Progenitor cell of endocrine pancreas (in vitro differentiated cells): ENCODE results near the gene CNTN5. TPM values are rescaled to one million over a fixed set of nuclear protein-coding genes. Genes with fewer than 3 reads are reported as not detected.

Experiments
- DNase-seq: peaks from one replicate; pipeline ENCODE4 v3.0.0; 2021; ENCODE audit warnings: low spot score; ENCODE audit not compliant: unreplicated experiment
- H3K27ac Mint-ChIP-seq: 2 replicates; pipeline ENCODE4 v1.8.0; 2021; ENCODE audit warnings: mild to moderate bottlenecking, moderate library complexity, mixed read lengths
- H3K27me3 Mint-ChIP-seq: 2 replicates; pipeline ENCODE4 v1.8.0; 2021; ENCODE audit warnings: mixed read lengths
- H3K36me3 Mint-ChIP-seq: 2 replicates; pipeline ENCODE4 v1.8.0; 2022; ENCODE audit warnings: mixed read lengths; ENCODE audit not compliant: insufficient read depth
- H3K4me1 Mint-ChIP-seq: 2 replicates; pipeline ENCODE4 v1.8.0; 2021; ENCODE audit warnings: low read depth, mixed read lengths
- H3K4me3 Mint-ChIP-seq: 2 replicates; pipeline ENCODE4 v1.8.0; 2021; ENCODE audit warnings: low read depth, mild to moderate bottlenecking, moderate library complexity, mixed read lengths
- H3K9me3 Mint-ChIP-seq: 2 replicates; pipeline ENCODE4 v1.8.0; 2021; ENCODE audit warnings: low read depth, mixed read lengths
- total RNA-seq: library from RNA; stranded (reverse); gene quantifications from 2 replicates; pipeline ENCODE4 v1.2.1, GENCODE V29; 2021
- TF ChIP-seq, protein P1 (sequence below): fragments of 200-600 bp; sonication (generic); IDR thresholded peaks from one replicate; pipeline ENCODE4 v1.5.0; 2021; ENCODE audit warnings: antibody characterized with exemption, mild to moderate bottlenecking; ENCODE audit not compliant: unreplicated experiment

CNTN5 gene
- total RNA-seq, 1 donor from 2014 or later: 0.50 TPM

DNA sequence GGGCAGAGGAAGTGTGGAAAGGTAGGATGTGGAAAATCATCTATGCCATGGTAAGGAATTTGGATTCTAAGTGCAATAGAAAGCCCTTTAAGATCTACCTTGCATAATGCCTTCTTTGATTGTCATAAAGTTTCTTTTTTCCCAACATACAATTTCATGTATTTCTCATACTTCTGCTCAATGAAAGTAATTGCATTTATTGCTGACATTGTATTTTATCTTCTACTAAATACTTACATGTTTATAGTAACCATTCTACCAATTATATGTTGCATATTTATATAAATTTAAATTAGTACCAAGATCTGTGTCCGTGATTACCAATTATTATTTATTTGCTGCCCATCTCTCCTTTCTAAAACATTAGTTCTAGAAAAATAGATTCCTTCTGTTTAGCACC lies 114.8 kb downstream of the CNTN5 start:
- Mint-ChIP-seq H3K36me3 (no peaks in the 10 kb centered on the region), H3K4me3 (no peak overlapping the region), H3K4me1 (no peaks in the 10 kb centered on the region), H3K27ac (no peak overlapping the region), H3K27me3 (no peaks in the 10 kb centered on the region), H3K9me3 (peaks cover 6% of the 10 kb centered on the region)
- DNase-seq: no peak
- TF ChIP-seq, protein P1, sequence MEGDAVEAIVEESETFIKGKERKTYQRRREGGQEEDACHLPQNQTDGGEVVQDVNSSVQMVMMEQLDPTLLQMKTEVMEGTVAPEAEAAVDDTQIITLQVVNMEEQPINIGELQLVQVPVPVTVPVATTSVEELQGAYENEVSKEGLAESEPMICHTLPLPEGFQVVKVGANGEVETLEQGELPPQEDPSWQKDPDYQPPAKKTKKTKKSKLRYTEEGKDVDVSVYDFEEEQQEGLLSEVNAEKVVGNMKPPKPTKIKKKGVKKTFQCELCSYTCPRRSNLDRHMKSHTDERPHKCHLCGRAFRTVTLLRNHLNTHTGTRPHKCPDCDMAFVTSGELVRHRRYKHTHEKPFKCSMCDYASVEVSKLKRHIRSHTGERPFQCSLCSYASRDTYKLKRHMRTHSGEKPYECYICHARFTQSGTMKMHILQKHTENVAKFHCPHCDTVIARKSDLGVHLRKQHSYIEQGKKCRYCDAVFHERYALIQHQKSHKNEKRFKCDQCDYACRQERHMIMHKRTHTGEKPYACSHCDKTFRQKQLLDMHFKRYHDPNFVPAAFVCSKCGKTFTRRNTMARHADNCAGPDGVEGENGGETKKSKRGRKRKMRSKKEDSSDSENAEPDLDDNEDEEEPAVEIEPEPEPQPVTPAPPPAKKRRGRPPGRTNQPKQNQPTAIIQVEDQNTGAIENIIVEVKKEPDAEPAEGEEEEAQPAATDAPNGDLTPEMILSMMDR: no peak

GRCh38 chr11:99142237-99142636 lies 121.5 kb downstream of the CNTN5 start:
- Mint-ChIP-seq H3K36me3 (no peaks in the 10 kb centered on the region), H3K27ac (no peak overlapping the region), H3K9me3 (no peaks in the 10 kb centered on the region), H3K4me1 (peaks cover 2% of the 10 kb centered on the region), H3K4me3 (no peak overlapping the region), H3K27me3 (no peaks in the 10 kb centered on the region)
- TF ChIP-seq, protein P1: no peak
- no peak for DNase-seq

DNA sequence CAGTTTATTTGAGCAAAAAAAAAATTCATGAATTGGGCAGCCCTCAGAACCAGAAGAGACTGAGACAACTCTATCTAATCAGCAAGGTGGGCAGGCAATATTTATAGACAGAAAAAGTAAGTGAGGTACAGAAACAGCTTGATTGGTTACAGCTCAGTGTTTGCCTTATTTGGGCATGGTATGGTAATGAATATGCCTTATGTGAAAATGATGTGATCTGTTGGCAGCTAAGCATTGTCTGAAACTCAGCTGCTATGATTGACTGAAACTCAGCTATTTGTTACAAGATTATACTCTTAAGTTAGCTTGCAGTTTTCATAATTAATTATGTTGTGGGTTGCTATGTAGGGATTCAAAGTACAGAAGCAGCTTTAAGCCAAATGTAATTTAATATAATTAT lies 127.6 kb downstream of the CNTN5 start:
- no peak overlapping the region for H3K4me3 Mint-ChIP-seq
- no peak for DNase-seq
- TF ChIP-seq, protein P1: no peak
- no peaks in the 10 kb centered on the region for H3K27me3 Mint-ChIP-seq
- H3K9me3 Mint-ChIP-seq: peaks cover 8% of the 10 kb centered on the region
- H3K36me3 Mint-ChIP-seq: no peaks in the 10 kb centered on the region
- no peak overlapping the region for H3K27ac Mint-ChIP-seq
- H3K4me1 Mint-ChIP-seq: no peaks in the 10 kb centered on the region

GRCh38 chr11:99154277-99154676 lies 133.5 kb downstream of the CNTN5 start:
- Mint-ChIP-seq H3K36me3 (no peaks in the 10 kb centered on the region), H3K4me1 (no peaks in the 10 kb centered on the region), H3K9me3 (peaks cover 8% of the 10 kb centered on the region), H3K4me3 (no peak overlapping the region), H3K27ac (no peak overlapping the region), H3K27me3 (no peaks in the 10 kb centered on the region)
- DNase-seq: no peak
- TF ChIP-seq, protein P1: no peak

GRCh38 chr11:99160447-99160846 lies 139.7 kb downstream of the CNTN5 start:
- Mint-ChIP-seq H3K27me3 (no peaks in the 10 kb centered on the region), H3K9me3 (no peaks in the 10 kb centered on the region), H3K27ac (no peak overlapping the region), H3K36me3 (no peaks in the 10 kb centered on the region), H3K4me1 (no peaks in the 10 kb centered on the region), H3K4me3 (no peak overlapping the region)
- no peak for DNase-seq
- TF ChIP-seq, protein P1: no peak

- no peaks in the 10 kb centered on the region for H3K9me3 Mint-ChIP-seq
These were observed 142.1 kb downstream of the CNTN5 start for GRCh38 chr11:99162819-99163218.

More at GRCh38 chr11:99162819-99163218, 142.1 kb downstream of the CNTN5 start:
- DNase-seq: no peak
- Mint-ChIP-seq H3K27me3 (no peaks in the 10 kb centered on the region), H3K27ac (no peak overlapping the region), H3K36me3 (no peaks in the 10 kb centered on the region), H3K4me3 (no peak overlapping the region), H3K4me1 (no peaks in the 10 kb centered on the region)
- TF ChIP-seq, protein P1: no peak
